ENCODE results near the gene GNG2. TPM values are rescaled to one million over a fixed set of nuclear protein-coding genes. Genes with fewer than 3 reads are reported as not detected.

The GNG2 gene
- total and polyA plus RNA-seq, 10 of the 15 experiments (the other 5 are each of a cell fraction or from before 2014, with no cell fraction given): 31.6 to 114 (median 66.4) TPM

GRCh38 chr14:51846631-51847488, 13.6 kb upstream of the GNG2 start (continued):
- TF ChIP-seq, protein P1, sequence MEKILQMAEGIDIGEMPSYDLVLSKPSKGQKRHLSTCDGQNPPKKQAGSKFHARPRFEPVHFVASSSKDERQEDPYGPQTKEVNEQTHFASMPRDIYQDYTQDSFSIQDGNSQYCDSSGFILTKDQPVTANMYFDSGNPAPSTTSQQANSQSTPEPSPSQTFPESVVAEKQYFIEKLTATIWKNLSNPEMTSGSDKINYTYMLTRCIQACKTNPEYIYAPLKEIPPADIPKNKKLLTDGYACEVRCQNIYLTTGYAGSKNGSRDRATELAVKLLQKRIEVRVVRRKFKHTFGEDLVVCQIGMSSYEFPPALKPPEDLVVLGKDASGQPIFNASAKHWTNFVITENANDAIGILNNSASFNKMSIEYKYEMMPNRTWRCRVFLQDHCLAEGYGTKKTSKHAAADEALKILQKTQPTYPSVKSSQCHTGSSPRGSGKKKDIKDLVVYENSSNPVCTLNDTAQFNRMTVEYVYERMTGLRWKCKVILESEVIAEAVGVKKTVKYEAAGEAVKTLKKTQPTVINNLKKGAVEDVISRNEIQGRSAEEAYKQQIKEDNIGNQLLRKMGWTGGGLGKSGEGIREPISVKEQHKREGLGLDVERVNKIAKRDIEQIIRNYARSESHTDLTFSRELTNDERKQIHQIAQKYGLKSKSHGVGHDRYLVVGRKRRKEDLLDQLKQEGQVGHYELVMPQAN (conservative IDR thresholded peaks at IDR 0.05): 0 out of 2 replicates have a peak, but pooled peaks have one; percentile 66
- TF ChIP-seq, protein P2, sequence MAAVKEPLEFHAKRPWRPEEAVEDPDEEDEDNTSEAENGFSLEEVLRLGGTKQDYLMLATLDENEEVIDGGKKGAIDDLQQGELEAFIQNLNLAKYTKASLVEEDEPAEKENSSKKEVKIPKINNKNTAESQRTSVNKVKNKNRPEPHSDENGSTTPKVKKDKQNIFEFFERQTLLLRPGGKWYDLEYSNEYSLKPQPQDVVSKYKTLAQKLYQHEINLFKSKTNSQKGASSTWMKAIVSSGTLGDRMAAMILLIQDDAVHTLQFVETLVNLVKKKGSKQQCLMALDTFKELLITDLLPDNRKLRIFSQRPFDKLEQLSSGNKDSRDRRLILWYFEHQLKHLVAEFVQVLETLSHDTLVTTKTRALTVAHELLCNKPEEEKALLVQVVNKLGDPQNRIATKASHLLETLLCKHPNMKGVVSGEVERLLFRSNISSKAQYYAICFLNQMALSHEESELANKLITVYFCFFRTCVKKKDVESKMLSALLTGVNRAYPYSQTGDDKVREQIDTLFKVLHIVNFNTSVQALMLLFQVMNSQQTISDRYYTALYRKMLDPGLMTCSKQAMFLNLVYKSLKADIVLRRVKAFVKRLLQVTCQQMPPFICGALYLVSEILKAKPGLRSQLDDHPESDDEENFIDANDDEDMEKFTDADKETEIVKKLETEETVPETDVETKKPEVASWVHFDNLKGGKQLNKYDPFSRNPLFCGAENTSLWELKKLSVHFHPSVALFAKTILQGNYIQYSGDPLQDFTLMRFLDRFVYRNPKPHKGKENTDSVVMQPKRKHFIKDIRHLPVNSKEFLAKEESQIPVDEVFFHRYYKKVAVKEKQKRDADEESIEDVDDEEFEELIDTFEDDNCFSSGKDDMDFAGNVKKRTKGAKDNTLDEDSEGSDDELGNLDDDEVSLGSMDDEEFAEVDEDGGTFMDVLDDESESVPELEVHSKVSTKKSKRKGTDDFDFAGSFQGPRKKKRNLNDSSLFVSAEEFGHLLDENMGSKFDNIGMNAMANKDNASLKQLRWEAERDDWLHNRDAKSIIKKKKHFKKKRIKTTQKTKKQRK (IDR thresholded peaks at IDR 0.05; ENCODE audit: low read depth, low read length): no peak
- TF ChIP-seq MEF2A (IDR thresholded peaks at IDR 0.05; ENCODE audit: insufficient read depth, low read depth, low read length) (0 out of 2 replicates have a peak, but pooled peaks have one; percentile 3), SMC3 (IDR thresholded peaks at IDR 0.05; ENCODE audit: borderline replicate concordance, low read length) (peak; percentile 16; the same call in 1 of the 2 replicates), TCF7 (IDR thresholded peaks at IDR 0.05; ENCODE audit: borderline replicate concordance) (no peak), SREBF2 (IDR thresholded peaks at IDR 0.05; ENCODE audit: low read length) (no peak), BMI1 (IDR thresholded peaks at IDR 0.05; ENCODE audit: borderline replicate concordance) (peak; percentile 100), ZNF384 (IDR thresholded peaks at IDR 0.05; ENCODE audit: borderline replicate concordance, low read depth, low read length) (no peak), E2F8 (IDR thresholded peaks at IDR 0.05; ENCODE audit: low read depth, partially characterized antibody) (no peak), MTA2 (IDR thresholded peaks at IDR 0.05; ENCODE audit: low read depth) (0 out of 2 replicates have a peak, but pooled peaks have one; percentile 41), RB1 (IDR thresholded peaks at IDR 0.05; ENCODE audit: borderline replicate concordance) (0 out of 2 replicates have a peak, but pooled peaks have one; percentile 10), HDAC2 (IDR thresholded peaks at IDR 0.05) (no peak)
- TF ChIP-seq, protein P3, sequence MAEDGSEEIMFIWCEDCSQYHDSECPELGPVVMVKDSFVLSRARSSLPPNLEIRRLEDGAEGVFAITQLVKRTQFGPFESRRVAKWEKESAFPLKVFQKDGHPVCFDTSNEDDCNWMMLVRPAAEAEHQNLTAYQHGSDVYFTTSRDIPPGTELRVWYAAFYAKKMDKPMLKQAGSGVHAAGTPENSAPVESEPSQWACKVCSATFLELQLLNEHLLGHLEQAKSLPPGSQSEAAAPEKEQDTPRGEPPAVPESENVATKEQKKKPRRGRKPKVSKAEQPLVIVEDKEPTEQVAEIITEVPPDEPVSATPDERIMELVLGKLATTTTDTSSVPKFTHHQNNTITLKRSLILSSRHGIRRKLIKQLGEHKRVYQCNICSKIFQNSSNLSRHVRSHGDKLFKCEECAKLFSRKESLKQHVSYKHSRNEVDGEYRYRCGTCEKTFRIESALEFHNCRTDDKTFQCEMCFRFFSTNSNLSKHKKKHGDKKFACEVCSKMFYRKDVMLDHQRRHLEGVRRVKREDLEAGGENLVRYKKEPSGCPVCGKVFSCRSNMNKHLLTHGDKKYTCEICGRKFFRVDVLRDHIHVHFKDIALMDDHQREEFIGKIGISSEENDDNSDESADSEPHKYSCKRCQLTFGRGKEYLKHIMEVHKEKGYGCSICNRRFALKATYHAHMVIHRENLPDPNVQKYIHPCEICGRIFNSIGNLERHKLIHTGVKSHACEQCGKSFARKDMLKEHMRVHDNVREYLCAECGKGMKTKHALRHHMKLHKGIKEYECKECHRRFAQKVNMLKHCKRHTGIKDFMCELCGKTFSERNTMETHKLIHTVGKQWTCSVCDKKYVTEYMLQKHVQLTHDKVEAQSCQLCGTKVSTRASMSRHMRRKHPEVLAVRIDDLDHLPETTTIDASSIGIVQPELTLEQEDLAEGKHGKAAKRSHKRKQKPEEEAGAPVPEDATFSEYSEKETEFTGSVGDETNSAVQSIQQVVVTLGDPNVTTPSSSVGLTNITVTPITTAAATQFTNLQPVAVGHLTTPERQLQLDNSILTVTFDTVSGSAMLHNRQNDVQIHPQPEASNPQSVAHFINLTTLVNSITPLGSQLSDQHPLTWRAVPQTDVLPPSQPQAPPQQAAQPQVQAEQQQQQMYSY (CRISPR knock-in tag; IDR thresholded peaks at IDR 0.05): no peak
- TF ChIP-seq, protein P4, sequence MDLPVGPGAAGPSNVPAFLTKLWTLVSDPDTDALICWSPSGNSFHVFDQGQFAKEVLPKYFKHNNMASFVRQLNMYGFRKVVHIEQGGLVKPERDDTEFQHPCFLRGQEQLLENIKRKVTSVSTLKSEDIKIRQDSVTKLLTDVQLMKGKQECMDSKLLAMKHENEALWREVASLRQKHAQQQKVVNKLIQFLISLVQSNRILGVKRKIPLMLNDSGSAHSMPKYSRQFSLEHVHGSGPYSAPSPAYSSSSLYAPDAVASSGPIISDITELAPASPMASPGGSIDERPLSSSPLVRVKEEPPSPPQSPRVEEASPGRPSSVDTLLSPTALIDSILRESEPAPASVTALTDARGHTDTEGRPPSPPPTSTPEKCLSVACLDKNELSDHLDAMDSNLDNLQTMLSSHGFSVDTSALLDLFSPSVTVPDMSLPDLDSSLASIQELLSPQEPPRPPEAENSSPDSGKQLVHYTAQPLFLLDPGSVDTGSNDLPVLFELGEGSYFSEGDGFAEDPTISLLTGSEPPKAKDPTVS (IDR thresholded peaks at IDR 0.05; ENCODE audit: low read depth, low read length): no peak
